Lung microvascular endothelial cell (primary cell): ENCODE results near the gene AGAP1. TPM values are rescaled to one million over a fixed set of nuclear protein-coding genes. Genes with fewer than 3 reads are reported as not detected.

Experiments used
- DNase-seq, 2 donors: peaks; one replicate each; pipeline versions ENCODE4 v3.0.0 to v3.0.0-alpha.2; 2010; ENCODE audit warnings: low read depth in 2 of 2
- total RNA-seq: library from RNA; depleted of rRNA; stranded (reverse); fragments of >200 nt; gene quantifications from 2 replicates; pipeline ENCODE4 v1.2.1, GENCODE V29; 2014

AGAP1 gene
- total RNA-seq, 1 donor from 2014 or later = 3.4 TPM

- DNase-seq = no peak
These were observed 672.3 kb downstream of the AGAP1 start for GRCh38 chr2:236165842-236166795.

DNA sequence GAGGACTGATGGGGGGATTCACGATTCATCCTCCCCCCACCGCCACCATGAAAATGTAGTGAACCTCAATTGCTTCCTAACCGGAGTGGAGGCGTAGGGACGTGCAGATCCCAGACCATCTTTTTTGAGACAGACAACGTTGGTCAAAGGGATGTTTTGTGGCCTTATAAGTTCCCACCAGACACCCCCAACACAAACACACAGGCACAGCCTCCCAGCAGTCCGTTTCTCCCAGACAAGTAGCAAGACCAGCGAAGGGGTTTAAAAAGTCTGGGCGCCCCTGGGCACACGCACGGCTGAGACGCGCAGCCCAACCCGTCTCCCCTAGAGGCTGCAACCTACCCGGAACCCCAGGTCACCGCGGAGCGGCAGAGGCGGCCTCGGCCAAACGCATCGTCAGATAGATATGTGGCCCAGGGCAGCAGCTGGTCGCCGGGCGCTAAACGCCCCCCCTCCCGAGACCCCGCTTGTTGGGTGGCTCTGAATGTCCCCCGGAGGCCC is 673.0 kb downstream of the AGAP1 start:
- no peak for DNase-seq

DNA sequence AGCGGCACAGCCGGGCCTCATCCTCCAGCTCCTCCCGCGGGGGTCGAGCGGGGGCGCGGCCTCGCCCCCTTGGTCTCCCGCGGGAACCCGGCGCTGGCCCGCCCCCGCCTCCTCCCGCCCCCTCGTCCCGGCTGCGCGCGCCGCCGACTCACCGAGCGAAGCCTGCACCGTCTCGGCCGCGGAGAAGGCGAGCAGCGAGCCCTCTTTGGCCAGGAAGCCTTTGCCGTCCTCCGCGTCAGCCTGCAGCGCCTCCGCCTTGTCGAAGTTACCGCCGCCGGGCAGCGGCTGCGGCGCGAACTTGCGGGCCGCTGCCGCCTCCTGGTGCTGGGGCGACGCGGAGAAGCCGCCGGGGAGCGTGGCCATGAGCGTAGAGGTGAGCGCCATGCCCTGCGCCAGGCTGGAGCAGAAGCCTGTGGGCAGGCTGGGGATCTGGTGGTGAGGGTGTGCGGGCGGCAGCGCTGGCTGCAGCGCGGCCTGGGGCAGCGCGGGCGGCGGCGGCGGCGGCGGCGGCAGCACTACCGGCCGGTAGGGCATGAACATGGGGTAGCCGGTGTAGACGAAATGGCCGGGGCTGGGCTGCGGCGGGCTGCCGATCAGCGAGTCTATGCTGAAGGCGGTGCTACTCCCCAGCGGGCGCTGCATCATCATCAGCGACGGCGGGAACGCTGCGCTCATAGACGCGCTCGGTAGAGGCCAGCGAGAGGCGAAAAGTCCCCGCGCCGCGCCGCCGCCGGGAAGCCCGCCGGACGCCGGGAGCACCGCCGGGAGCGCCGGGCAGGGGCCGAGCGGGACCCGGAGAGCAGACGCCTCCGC is 673.7 kb downstream of the AGAP1 start:
- peak; percentile 72 to 84 for DNase-seq

DNA sequence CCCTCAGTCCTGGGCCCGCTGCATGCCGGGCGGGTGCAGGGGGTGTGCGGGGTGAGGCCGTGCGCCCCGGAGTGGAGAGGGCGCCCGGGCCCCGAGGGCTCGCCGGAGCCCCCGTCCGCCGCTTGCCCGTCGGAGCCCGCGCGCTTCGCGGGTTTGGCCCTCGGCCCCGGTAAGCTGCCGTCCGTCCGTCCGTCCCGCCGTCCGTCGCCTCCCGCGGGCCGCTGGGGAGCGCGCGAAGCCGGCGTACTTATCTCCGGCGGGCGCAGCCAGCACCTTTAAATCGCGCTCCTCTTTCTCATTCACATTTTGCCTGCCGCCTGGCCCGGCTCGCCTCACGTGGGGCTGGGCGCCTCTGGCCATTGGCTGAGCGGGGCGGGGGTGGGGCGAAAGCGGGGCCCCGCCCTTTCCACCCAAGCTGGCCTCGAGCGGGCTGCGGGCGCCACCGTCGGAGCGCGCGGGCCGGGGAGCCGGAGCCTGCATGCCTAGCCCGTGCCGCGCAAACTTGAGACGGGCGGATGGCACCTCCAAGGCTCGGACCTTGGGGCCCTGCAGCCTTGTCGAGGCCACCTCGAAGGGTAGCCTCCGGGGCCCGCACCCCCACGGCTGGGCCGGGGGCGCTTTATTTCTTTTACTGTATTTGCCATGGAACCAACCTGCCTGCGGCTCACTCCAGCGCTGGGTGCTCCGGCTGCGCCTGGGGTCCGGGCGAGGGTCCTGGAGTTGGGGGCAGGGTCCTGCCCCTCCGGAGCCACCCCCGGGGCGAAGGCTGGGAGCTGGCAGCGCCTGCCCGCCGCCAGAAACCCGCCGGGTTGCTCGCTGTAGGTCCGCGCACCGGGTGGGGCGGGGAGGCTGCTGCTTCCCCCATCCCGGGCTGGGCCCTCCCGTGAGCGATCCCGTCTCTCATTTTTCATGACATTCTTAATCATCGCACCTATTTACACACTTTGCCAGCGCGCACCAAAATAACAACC is 674.6 kb downstream of the AGAP1 start, which contains the start of gene GBX2:
Gene GBX2, minus strand, starts transcription at position 277 of the 971 bp plus-strand sequence. CDS start 415 bp downstream, outside the sequence.
- peak; percentile 86 to 93 for DNase-seq

- DNase-seq = no peak
These were observed 675.4 kb downstream of the AGAP1 start for GRCh38 chr2:236169151-236169721.

DNA sequence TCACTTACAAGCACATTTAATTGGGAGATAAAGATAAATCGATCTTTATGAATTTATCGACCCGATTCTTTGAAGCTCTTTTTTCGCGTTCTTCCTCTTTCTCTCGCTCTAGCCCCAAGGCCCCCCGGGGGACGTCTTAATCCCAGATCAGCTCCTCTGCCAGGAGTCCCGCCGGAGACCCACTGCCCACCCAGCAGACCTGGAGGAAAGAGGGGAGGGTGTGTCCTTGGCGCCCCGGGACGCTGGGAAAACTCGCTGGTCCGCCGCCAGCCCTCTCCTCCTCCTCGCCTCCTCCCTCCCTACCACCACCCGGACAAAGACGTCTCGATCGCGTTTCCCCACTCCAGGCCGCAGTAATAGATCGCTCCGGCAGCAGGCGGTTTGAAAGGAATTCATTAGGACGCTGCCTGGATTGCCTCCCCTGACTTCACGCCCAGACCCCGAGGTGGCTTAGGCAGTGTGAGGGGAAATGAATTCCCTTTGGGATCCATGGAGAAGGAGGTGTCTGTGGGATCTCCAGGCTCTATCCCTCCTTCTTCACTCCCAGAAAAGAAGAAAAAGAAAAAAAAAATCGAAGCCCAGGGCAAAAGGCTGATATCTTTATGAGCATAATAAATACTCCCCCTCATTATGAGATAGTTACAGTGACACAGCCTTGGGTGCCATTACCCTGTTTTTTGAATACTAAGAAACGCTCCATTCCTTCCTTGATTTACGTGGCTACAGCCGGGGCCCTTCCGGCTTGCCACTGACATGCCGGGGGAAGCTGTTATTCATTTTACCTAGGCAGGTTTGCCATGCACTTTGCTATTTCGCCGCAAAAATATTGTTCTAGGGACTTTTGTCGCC is 676.1 kb downstream of the AGAP1 start:
- DNase-seq = no peak

- no peak for DNase-seq
These were observed 676.8 kb downstream of the AGAP1 start for GRCh38 chr2:236170590-236171165.

GRCh38 chr2:236171181-236171679 is 677.4 kb downstream of the AGAP1 start:
- DNase-seq = no peak

GRCh38 chr2:236171680-236172254 is 677.9 kb downstream of the AGAP1 start:
- no peak for DNase-seq

DNA sequence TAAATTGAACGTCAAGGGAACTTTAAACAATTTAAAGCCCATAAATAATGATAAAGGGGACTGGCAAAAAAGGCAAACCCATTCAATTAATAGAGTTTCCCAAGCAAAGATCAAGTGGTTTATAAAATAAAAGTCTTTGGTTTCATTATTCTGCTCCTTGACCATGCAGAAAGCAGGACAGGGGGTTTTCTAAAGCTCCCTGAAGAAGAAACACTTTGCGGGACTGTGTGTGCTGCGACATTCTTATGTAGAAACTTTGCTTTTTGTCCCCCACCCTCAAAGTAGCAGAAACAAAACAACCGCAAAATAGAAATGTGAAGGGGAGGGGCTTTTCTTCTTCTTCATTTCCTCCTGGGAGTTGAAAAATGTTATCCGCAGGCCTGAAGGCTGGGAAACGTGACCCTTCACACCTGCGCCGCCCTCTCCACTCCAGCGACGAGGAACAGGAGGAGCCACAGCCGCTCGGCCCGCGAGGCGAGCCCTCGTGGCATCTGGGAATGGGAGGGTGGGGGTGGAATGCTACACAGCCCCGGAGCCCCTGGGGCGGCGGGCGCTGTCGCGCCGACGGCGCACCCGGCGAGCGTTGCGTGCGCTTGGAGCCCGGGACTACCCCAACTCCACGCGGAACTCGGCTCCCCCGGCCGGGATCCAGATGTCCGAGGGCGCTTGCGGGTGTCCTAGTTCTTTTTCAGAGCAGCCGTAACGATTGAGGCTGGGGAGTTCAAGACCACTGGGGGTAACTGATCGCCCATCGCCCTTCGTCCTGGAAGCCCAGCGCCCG is 678.6 kb downstream of the AGAP1 start:
- no peak for DNase-seq

DNA sequence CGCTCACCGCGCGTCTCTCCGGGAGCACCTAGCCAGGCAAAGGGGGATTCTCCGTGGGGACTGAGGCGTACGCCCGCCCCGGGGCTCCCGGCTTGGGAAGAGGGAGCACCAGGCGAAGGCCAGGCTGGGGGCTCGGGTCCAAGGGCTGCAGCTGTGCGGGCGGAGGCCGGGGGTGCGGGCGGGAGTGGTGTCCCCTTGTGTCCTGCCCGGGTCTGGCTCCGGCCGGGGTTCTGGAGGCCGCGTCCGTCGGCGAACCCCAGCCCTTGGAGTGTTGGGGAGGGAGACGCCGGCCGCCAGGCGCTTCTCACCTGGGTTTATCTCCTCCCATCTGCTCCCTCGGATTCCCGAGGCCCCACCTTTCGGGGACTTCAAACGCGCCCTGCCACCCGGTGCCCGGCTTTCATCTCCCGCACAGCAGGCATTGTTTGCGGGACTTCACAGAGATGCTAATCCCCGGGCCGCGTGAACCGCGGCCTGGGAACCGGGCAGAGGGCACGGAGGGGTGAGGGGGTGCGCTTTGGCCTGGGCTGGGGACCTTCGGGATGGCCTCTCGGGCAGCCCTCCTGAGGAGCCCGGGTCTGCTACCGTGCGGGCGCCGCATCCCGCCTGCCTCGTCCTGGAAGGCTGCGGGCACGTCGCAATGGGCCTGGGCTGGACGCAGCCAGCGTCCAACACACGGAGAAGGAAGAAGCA is 679.3 kb downstream of the AGAP1 start:
- no peak for DNase-seq

DNA sequence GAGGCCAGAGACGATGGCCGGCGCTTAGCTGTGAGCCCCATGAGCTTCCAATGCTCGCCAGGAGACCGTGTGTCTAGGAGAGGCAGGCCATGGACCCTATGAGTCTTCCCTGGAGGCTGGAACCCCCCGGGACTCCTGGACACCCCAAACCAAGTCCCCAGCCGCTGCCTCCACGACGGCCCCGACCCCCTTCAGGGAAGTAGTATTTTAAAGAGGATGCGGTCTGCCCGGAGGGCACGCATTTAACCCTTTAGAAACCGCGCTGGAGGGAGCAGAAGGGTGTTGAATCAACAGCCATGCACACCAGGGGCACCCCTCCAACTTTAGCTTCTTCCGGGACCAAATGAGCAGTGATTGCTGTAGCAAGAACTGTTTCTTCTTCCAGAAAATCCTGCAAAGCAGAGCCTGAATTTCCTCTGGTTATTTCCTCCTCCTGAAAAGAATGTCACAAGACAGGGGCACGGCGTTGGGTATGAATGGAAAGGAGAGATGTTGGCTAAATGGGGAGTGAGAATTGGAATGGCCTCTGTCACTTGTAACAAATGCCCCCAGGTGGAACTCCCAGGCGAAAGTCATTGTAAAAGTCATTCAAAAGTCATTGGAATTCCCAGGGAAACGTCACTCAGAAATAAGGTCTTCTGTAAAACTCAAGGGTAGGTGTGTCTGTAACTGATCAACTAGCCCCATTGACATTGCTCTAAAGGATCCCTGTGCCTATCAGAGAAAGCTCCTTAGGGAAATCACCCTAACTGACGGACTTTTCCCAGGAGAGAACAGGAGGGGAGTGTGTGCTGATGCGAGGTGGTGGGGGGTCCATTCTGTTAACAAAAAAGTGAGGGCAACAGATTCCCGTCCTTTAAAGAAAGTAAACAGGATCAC is 680.1 kb downstream of the AGAP1 start:
- no peak for DNase-seq

DNA sequence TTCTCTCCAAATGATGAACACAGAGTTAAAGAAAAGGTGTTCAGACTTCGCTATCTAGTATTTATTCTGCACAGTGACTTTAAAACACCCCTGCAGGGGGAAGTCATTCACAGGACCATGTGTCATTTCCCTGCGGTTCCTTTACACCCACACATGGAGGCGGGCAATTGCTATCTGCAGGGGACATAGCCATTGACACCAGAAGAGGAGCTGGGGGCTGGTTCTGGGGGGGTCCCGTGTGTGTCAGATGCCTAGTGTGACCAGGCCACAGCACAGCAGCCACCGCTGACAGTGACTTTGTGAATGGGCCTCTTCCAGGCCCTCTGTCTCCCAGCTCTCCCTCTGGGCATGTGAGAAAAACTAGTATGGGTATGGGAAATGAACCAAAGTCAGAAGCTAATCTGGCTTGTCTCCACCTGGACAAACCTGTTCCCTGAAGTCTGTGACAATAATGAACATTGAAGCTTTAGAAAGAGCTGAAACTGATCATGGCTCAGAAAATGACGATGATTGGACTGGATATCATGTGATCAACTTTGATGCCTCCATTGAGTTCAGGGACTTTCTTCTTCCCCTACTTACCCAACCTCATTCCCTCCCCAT is 681.8 kb downstream of the AGAP1 start:
- DNase-seq = peak in 1 of 2 donors; percentile 33

DNA sequence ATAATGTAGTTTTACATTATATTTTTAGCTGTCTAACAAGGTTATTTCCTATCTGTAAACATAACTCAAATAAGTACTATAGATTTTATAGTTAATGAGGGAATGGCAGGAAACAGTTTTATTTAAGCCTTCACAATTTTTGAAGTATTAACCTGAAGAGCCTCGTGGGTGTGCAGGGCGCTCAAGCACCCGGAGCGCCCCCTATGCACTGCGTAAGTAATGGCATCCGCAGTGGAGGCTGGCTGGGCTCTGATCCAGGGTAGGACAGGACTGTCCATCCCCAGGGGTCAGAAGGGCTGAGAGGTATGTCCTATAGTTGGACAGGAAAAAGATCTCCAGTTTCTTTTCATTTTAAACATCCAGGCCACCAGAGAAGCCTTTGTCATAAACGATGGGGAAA is 682.6 kb downstream of the AGAP1 start:
- peak; percentile 59 to 73 for DNase-seq

- DNase-seq = no peak
These were observed 683.1 kb downstream of the AGAP1 start for GRCh38 chr2:236176951-236177350.

- peak; percentile 53 to 71 for DNase-seq
These were observed 683.7 kb downstream of the AGAP1 start for GRCh38 chr2:236177604-236177966.
